ENCODE data around the gene POLA1. TPM values are rescaled to one million over a fixed set of nuclear protein-coding genes. Genes with fewer than 3 reads are reported as not detected.
"Not testable (repeated sequence)": the region's sequence is repeated elsewhere in the genome, so short reads cannot be mapped to it uniquely, and the experiment has no call there.

Gene POLA1
- total RNA-seq: 17.8 and 22.9 TPM in 2 replicates

GRCh38 chrX:24693453-24694202, at the start of gene POLA1:
Gene POLA1, plus strand, starts transcription at chrX:24693918. Its CDS starts 44 bp downstream, at chrX:24693962.
- peak; percentile 81 for DNase-seq (ENCODE audit: low read depth, low spot score)

- DNase-seq (ENCODE audit: low read depth, low spot score): no peak
Observed at GRCh38 chrX:24646006-24646405, 47.7 kb upstream of the POLA1 start.

GRCh38 chrX:24646745-24647182, 47.0 kb upstream of the POLA1 start:
- no peak for DNase-seq (ENCODE audit: low read depth, low spot score)

GRCh38 chrX:24647257-24648058, 46.3 kb upstream of the POLA1 start, which contains the start of gene PCYT1B:
Gene PCYT1B, minus strand, starts transcription at chrX:24647347. Its CDS starts 242 bp downstream, at chrX:24647105.
- peak; percentile 8 for DNase-seq (ENCODE audit: low read depth, low spot score)

DNA sequence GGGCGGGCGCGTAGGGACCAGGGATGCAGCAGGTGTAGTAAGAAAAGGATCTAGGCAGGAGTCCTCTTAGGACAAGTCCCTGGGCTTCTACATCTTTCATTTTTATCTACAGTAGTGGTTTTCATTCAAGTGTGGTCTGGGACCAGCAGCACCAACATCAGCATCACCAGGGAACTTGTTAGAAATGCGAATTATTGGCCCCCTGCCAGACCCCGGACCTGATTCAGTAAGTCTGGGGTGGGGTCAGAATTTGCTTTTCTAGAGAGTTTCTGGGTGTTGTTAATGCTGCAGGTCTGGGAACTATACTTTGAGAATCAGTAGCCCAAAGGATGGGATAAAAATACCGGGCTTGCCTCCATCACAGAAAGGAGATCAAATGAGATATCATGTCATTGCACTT, 45.2 kb upstream of the POLA1 start:
- DNase-seq (ENCODE audit: low read depth, low spot score): no peak

DNA sequence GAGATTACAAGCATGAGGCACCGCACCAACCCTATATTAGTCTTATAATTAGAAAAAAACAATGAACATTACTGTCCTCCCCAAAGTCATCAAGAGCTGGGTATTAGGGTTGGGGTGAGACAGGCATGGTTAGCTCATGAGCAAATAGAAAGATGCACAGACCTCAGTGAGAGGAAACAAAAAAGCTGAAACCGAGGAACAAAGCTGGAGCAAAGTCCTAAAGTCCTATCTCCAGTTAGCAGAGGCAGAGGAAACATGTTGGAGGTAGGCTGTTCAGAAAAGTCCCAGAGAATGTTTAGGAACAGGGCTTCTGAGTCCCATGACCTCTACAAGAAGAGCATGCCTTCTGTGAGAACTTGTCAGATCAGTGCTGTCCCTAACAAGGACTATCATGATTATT, 41.9 kb upstream of the POLA1 start:
- DNase-seq (ENCODE audit: low read depth, low spot score): no peak

DNA sequence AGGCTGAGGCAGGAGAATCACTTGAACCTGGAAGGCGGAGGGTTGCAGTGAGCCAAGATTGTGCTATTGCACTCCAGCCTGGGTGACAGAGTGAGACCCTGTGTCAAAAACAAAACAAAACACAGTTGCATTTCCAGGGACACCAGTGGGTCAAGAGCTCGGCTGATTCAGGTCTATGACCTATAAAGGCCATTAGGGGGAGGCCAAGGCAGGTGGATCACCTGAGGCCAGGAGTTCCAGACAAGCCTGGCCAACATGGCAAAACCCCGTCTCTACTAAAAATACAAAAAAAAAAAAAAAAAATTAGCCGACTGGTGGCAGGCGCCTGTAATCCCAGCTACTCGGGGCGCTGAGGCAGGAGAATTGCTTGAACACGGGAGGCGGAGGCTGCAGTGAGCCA, 38.0 kb upstream of the POLA1 start:
- not testable (repeated sequence) for DNase-seq (ENCODE audit: low read depth, low spot score)

GRCh38 chrX:24657671-24658386, 35.9 kb upstream of the POLA1 start:
- DNase-seq (ENCODE audit: low read depth, low spot score): no peak

DNA sequence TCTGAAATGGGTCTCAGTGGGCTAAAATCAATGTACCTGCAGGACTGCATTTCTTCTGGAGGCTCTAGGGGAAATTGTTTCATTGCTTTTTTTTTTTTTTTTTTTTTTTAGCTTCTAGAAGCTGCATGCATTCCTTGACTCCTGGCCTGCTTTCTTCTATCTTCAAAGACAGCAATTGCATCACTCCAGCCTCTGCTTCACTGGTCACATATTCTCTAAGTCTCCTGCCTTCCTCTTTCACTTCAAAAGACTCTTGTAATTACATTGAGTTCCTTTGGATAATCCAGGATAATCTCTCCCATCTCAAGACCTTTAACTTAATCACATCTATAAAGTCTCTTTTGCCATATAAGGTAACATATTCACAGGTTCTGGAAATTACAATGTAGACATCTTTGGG, 35.3 kb upstream of the POLA1 start:
- DNase-seq (ENCODE audit: low read depth, low spot score): no peak

DNA sequence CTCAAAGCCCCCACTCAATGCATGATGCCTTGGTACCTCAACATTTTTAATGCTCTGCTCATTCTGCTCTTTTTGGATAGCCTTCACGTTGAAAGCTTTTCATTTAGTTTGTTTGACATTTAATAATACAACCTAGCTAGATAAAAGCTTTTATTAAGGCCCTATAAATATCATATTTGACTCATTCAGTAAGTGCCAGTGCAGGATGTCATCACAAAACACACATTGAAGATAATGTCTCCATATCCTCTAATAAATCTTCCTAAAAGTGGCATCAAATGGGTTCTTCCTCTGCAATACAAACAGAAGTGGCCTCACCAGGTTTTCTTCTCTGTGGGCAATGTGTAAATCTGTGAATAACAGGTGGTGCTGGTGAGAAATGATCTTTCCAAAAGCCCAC, 34.6 kb upstream of the POLA1 start:
- no peak for DNase-seq (ENCODE audit: low read depth, low spot score)

- DNase-seq (ENCODE audit: low read depth, low spot score): no peak
Observed at GRCh38 chrX:24659646-24660045, 34.1 kb upstream of the POLA1 start.

GRCh38 chrX:24661292-24661691, 32.4 kb upstream of the POLA1 start:
- DNase-seq (ENCODE audit: low read depth, low spot score): no peak

DNA sequence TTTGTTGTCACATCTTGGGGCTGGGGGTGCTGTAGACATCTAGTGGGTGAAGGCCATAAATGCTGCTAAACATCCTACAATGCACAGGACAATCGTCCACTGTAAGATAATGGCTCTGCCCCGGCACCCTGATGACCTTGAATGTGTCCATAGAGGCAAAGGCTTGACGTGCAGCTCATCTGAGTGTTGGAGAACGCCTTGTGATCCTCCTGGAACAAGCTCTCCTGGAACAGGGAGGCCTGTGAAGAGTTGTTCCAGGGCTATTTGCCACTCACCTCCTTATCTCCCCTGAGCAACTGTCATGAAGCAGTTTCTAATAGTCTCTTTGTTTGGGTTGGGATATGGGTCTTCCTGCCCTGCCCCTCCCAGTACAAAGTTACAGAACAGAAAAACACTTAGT, 31.4 kb upstream of the POLA1 start:
- no peak for DNase-seq (ENCODE audit: low read depth, low spot score)

DNA sequence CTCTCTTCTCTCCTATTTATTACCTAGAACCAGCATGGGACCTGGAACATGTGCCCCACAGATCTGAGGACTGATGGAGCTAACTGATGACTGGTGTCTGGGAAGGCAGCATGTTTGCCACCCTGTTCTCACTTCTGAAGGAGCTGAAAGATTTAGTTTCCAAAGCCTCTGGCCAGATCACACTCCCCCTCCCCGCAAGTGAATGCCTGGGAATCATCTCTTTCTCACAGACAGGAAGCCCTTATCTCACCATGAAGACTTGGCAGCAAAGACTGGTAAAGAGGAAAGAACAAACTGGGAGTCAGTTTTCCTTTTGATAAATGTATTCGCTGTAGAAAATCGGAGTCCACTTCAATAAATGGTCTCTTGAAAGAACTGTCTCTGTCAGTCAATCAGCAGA, 25.6 kb upstream of the POLA1 start:
- no peak for DNase-seq (ENCODE audit: low read depth, low spot score)

DNA sequence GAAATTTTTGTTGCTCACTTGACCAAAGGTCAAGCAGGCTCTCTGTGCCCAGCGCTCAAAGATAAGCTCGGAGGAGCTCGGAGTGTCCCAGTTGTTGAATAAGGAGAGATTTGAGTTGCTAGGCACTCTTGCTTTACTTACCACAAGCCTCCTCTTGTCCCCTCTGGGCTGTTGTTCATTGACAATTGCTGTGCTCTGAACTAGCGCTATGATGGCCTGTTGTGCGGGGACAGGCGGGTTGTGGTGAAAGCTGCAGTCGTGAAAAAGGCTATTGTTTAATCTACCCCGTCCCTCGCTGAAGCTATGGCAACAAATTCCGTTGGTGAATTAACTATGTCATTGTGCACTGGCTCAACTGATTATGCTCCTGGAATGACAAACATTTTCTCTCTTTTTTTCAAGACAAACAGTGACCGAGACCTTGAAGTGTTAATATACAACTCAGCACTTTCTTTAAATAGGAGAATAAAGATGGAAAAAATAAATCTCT, 21.0 kb upstream of the POLA1 start:
- DNase-seq (ENCODE audit: low read depth, low spot score): no peak

DNA sequence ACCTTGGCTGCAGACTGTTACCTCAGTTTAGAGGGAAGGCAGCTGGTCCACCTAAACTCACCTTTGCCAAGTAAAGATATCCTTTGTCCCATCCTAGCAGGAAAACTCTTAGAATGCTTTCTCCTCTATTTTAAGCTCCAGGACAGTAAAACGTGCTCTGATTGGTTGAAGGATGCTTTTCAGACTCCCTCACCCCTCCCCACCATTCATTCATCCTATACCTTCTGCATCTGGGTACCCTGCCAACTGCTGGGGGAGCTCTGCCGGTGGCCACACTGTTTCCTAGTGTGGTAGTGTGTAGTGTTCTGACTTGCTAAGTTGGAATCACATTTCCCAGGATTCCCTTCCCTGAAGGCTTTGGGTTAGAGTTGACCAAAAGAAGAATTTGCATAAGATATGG, 20.3 kb upstream of the POLA1 start:
- DNase-seq (ENCODE audit: low read depth, low spot score): no peak

- no peak for DNase-seq (ENCODE audit: low read depth, low spot score)
Observed at GRCh38 chrX:24676403-24677024, 17.2 kb upstream of the POLA1 start.

- no peak for DNase-seq (ENCODE audit: low read depth, low spot score)
Observed at GRCh38 chrX:24682739-24683432, 10.8 kb upstream of the POLA1 start.

DNA sequence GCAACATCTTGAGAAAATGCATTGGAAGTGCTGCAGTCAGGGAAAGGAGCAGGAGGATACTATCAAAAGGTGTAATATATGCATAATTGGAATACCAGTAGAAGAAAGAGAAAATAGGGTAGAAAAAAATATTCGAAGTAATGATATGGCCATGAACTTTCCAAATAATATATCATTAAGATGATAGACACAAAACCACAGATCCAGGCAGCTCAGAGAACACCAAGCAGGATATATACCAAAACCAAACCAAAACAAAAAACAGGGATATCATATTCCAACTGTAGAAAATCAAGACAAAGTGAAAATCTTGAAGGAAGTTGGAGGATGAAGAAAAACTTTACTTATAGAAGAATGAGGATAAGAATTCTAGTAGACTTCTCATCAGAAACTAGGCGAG, 9.7 kb upstream of the POLA1 start:
- DNase-seq (ENCODE audit: low read depth, low spot score): no peak

DNA sequence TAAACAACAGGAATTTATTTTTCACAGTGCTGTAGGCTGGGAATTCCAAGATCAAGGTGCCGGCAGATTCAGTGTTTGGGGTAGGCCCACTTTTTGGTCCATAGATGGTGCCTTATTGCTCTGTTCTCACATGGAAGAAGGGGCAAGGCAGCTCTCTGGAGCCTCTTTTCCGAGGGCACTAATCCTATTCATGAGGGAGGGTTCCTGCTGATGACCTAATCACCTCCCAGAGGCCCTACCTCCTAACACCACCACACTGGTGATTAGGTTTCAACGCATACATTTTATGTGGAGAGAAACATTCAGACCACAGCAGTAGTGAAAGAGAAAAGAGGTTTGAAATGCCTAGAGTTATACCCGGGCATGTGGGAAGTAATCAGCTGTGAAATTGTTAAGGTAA, 1.4 kb upstream of the POLA1 start:
- DNase-seq (ENCODE audit: low read depth, low spot score): no peak

DNA sequence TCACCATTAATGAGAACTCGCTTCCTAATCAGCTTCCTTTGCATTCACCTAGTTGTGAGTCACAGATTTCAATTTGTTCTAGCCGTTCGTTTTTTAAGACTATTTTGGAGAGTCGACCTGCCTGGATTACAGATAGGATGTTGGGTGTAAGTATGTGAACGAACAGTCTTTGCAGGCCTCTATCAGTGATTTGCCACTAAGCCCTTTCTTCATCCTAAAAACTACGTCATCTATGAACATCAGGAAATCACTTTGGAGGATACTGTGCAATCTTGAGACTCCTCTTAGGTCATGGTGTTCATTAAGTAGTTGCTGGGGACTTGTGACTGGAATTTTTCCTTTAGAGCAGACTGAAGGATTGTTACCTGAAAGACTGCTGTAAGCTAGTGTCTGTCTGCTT, 1.1 kb downstream of the POLA1 start:
- no peak for DNase-seq (ENCODE audit: low read depth, low spot score)
